Umbilical cord (tissue), 2 donors: ENCODE results near the gene PAX5. TPM values are rescaled to one million over a fixed set of nuclear protein-coding genes. Genes with fewer than 3 reads are reported as not detected.

Experiments used
- DNase-seq: peaks from one replicate; pipeline ENCODE4 v3.0.0-alpha.2; 2015; ENCODE audit warnings: low spot score
- total RNA-seq: library from RNA; depleted of rRNA; stranded (reverse); fragments of >200 nt; gene quantifications from one replicate; pipeline ENCODE4 v1.2.3, GENCODE V29; 2014; ENCODE audit warnings: low replicate concordance; ENCODE audit not compliant: insufficient read depth

Gene PAX5
- total RNA-seq, 1 donor from 2014 or later = 2.6 TPM

GRCh38 chr9:37025071-37025822, 8.8 kb downstream of the PAX5 start:
- DNase-seq = no peak

- DNase-seq = no peak
Observed at GRCh38 chr9:37017546-37017945, 16.5 kb downstream of the PAX5 start.

GRCh38 chr9:37011530-37011929, 22.5 kb downstream of the PAX5 start:
- DNase-seq = no peak

- no peak for DNase-seq
Observed at GRCh38 chr9:37010976-37011375, 23.1 kb downstream of the PAX5 start.

GRCh38 chr9:37010180-37010579, 23.9 kb downstream of the PAX5 start:
- DNase-seq = no peak

- no peak for DNase-seq
Observed at GRCh38 chr9:37007295-37007694, 26.8 kb downstream of the PAX5 start.

- no peak for DNase-seq
Observed at GRCh38 chr9:37005517-37006140, 28.4 kb downstream of the PAX5 start.

- no peak for DNase-seq
Observed at GRCh38 chr9:37004424-37004935, 29.6 kb downstream of the PAX5 start.

GRCh38 chr9:37002413-37003217, 31.5 kb downstream of the PAX5 start:
- DNase-seq = no peak

GRCh38 chr9:37002036-37002412, 32.0 kb downstream of the PAX5 start:
- DNase-seq = no peak

- no peak for DNase-seq
Observed at GRCh38 chr9:37001459-37001858, 32.6 kb downstream of the PAX5 start.

- no peak for DNase-seq
Observed at GRCh38 chr9:36999728-37000333, 34.2 kb downstream of the PAX5 start.

GRCh38 chr9:36997414-36997813, 36.7 kb downstream of the PAX5 start:
- no peak for DNase-seq

GRCh38 chr9:36996706-36997086, 37.4 kb downstream of the PAX5 start:
- no peak for DNase-seq

GRCh38 chr9:36995927-36996705, 38.0 kb downstream of the PAX5 start:
- DNase-seq = no peak

GRCh38 chr9:36993933-36994764, 39.9 kb downstream of the PAX5 start:
- DNase-seq = no peak

GRCh38 chr9:36992501-36993316, 41.4 kb downstream of the PAX5 start:
- no peak for DNase-seq

GRCh38 chr9:36991516-36992134, 42.4 kb downstream of the PAX5 start:
- no peak for DNase-seq

GRCh38 chr9:36988848-36989247, 45.2 kb downstream of the PAX5 start:
- no peak for DNase-seq
